ENCODE data around the gene TRABD2A.

DNA sequence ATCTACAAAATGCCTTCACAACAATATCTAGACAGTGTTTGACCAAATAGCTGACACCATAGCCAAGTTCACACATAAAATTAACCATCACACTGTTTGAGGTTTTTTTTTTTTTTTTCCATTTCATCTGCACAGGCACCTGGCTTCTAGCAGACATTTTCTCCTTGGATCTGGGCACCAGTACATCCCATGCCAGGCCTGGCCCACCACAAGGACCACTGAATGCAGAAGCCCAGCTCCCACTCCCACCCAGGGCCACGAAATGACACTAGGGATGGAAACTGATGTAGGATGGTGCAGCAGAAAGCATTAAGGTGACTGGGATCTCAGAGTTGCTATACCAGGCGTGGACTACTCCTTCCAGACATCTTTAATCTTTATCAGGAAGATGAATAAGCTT is 37.5 kb upstream of the TRABD2A start:
- no peak for TF ChIP-seq CTCF (IDR thresholded peaks at IDR 0.05 in 2 of 3, conservative IDR thresholded peaks at IDR 0.05 in 1 of 3; ENCODE audit: borderline replicate concordance in 1 of 3, insufficient read depth in 1 of 3, low read depth in 2 of 3, low read length in 2 of 3)
- no peak for TF ChIP-seq ATF3 (IDR thresholded peaks at IDR 0.05)
- TF ChIP-seq EZH2phosphoT487 (IDR thresholded peaks at IDR 0.05; ENCODE audit: borderline replicate concordance) = no peak
- TF ChIP-seq ZNF274 (IDR thresholded peaks at IDR 0.05; ENCODE audit: low read depth, low read length) = no peak
